Measurements from ENCODE around the gene KLHL3.
"Not testable (repeated sequence)": the region's sequence is repeated elsewhere in the genome, so short reads cannot be mapped to it uniquely, and the experiment has no call there.

Gene KLHL3

GRCh38 chr5:137658324-137658723 lies 77.6 kb downstream of the KLHL3 start:
- H3K27me3 ChIP-seq (ENCODE audit: control insufficient read depth, insufficient read depth, low read length): no peaks in the 10 kb centered on the region
- H3K4me3 ChIP-seq (ENCODE audit: low read length): no peak overlapping the region
- no peaks in the 10 kb centered on the region for H3K4me1 ChIP-seq (ENCODE audit: control insufficient read depth, low read depth, low read length)
- H3K9me3 ChIP-seq (ENCODE audit: control insufficient read depth, low read depth, low read length): no peaks in the 10 kb centered on the region
- no peaks in the 10 kb centered on the region for H3K36me3 ChIP-seq (ENCODE audit: control insufficient read depth, low read depth, low read length)
- no peak overlapping the region for H3K27ac ChIP-seq (ENCODE audit: low read length)
- no peak overlapping the region for H3K9ac ChIP-seq (ENCODE audit: low read length)

- no peaks in the 10 kb centered on the region for H3K27me3 ChIP-seq (ENCODE audit: control insufficient read depth, insufficient read depth, low read length)
- no peaks in the 10 kb centered on the region for H3K36me3 ChIP-seq (ENCODE audit: control insufficient read depth, low read depth, low read length)
- H3K4me1 ChIP-seq (ENCODE audit: control insufficient read depth, low read depth, low read length): no peaks in the 10 kb centered on the region
- H3K9me3 ChIP-seq (ENCODE audit: control insufficient read depth, low read depth, low read length): no peaks in the 10 kb centered on the region
- no peak overlapping the region for H3K9ac ChIP-seq (ENCODE audit: low read length)
- H3K4me3 ChIP-seq (ENCODE audit: low read length): no peak overlapping the region
- no peak overlapping the region for H3K27ac ChIP-seq (ENCODE audit: low read length)
Observed at GRCh38 chr5:137657073-137657472, 78.8 kb downstream of the KLHL3 start.

DNA sequence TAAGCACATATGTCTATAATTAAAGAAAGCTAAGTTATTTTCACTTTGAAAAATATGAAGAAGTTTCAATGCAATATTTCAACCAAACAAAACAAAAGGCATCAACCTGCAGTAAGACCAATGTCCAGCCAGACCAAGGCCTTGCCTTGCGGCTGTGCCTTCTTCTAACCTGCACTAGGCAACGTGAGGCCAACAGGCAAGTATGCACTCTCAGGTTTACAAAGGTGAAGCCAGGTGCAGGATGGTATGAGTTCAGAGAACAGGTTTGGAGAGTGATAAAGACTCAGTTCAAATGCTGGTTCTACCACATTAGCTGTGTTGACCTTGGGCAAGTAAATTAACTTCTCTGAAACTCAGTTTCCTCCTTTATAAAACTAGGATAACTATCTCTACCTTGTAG lies 79.3 kb downstream of the KLHL3 start:
- no peaks in the 10 kb centered on the region for H3K27me3 ChIP-seq (ENCODE audit: control insufficient read depth, insufficient read depth, low read length)
- no peak overlapping the region for H3K27ac ChIP-seq (ENCODE audit: low read length)
- H3K4me1 ChIP-seq (ENCODE audit: control insufficient read depth, low read depth, low read length): no peaks in the 10 kb centered on the region
- no peak overlapping the region for H3K9ac ChIP-seq (ENCODE audit: low read length)
- H3K9me3 ChIP-seq (ENCODE audit: control insufficient read depth, low read depth, low read length): no peaks in the 10 kb centered on the region
- H3K36me3 ChIP-seq (ENCODE audit: control insufficient read depth, low read depth, low read length): no peaks in the 10 kb centered on the region
- H3K4me3 ChIP-seq (ENCODE audit: low read length): no peak overlapping the region

GRCh38 chr5:137651022-137651421 lies 84.9 kb downstream of the KLHL3 start:
- H3K27ac ChIP-seq (ENCODE audit: low read length): no peak overlapping the region
- H3K4me3 ChIP-seq (ENCODE audit: low read length): no peak overlapping the region
- H3K9me3 ChIP-seq (ENCODE audit: control insufficient read depth, low read depth, low read length): no peaks in the 10 kb centered on the region
- no peaks in the 10 kb centered on the region for H3K36me3 ChIP-seq (ENCODE audit: control insufficient read depth, low read depth, low read length)
- no peaks in the 10 kb centered on the region for H3K4me1 ChIP-seq (ENCODE audit: control insufficient read depth, low read depth, low read length)
- H3K9ac ChIP-seq (ENCODE audit: low read length): no peak overlapping the region
- no peaks in the 10 kb centered on the region for H3K27me3 ChIP-seq (ENCODE audit: control insufficient read depth, insufficient read depth, low read length)

DNA sequence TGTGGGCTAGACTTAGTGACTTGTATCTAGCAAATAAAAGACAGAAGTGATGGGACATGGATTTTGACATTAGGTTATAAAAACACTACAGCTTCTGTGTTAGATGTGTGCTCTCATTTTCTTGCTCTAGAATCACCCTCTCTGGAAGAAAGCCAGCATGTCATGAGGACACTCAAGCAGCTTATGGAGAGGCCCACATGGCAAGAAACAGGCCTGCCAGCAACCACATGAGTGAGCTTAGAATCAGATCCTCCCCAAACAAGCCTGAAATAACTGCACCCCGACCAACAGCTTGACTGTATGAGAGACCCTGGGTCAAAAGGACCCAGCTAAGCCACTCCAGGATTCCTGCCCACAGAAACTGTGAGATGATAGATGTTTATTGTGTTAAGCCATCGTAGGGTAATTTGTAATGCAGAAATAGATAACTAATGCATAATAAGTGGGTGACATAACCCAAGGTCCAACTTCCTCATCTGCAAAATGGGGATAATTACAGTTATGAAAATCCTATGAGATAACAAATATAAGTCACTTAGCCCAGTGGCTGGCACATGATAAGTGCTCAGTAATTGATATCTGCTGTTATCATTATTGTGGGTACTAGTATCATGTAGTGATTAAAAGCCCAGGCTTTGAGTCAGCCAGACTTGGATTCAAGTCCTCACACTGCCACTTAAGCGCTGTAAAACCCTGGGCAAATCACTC lies 86.5 kb downstream of the KLHL3 start:
- H3K4me3 ChIP-seq (ENCODE audit: low read length): no peak overlapping the region
- H3K36me3 ChIP-seq (ENCODE audit: control insufficient read depth, low read depth, low read length): no peaks in the 10 kb centered on the region
- no peaks in the 10 kb centered on the region for H3K27me3 ChIP-seq (ENCODE audit: control insufficient read depth, insufficient read depth, low read length)
- H3K9ac ChIP-seq (ENCODE audit: low read length): no peak overlapping the region
- H3K27ac ChIP-seq (ENCODE audit: low read length): no peak overlapping the region
- H3K4me1 ChIP-seq (ENCODE audit: control insufficient read depth, low read depth, low read length): no peaks in the 10 kb centered on the region
- H3K9me3 ChIP-seq (ENCODE audit: control insufficient read depth, low read depth, low read length): no peaks in the 10 kb centered on the region

DNA sequence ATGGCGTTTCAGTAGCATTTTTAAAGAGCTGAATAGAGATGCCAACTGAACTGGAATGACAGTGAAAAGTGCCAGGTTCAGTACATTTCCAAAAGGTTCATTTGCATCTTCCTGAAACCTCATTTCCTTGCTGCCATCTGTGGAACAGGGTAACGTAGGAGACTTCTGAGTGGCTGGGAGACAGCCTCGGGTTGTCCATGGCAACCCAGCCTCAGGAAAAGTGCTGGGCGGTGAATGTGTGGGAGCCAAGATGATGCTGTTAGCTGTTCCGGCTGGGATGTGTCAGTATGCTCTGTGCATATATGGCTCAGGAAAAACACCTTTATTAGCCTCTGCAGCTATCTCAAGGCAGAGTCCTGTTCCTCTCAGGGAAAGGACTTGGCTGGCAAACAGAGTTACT lies 87.5 kb downstream of the KLHL3 start:
- Histone ChIP-seq H3K27me3 (ENCODE audit: control insufficient read depth, insufficient read depth, low read length) (no peaks in the 10 kb centered on the region), H3K9me3 (ENCODE audit: control insufficient read depth, low read depth, low read length) (no peaks in the 10 kb centered on the region), H3K4me3 (ENCODE audit: low read length) (no peak overlapping the region), H3K4me1 (ENCODE audit: control insufficient read depth, low read depth, low read length) (no peaks in the 10 kb centered on the region), H3K9ac (ENCODE audit: low read length) (no peak overlapping the region), H3K27ac (ENCODE audit: low read length) (no peak overlapping the region), H3K36me3 (ENCODE audit: control insufficient read depth, low read depth, low read length) (no peaks in the 10 kb centered on the region)

DNA sequence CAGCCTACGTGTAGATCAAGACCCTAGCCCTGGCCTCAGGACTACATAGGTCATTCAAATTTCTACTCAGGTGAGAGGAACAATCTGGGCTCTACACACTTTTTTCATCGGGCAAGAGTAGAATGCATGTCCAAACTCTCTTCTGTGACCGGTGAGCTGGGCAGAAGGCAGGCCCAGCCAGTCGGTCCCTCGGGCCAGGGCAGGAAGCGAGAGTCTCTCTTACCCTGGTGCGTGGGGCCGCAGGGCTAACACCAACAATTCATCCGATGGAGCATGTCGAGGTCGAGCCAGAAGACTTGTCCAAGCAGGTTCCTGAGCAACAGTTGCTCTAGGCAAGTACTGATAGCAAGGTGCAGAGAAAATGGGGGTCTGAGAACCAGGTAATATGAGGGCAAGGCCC lies 88.5 kb downstream of the KLHL3 start:
- no peaks in the 10 kb centered on the region for H3K9me3 ChIP-seq (ENCODE audit: control insufficient read depth, low read depth, low read length)
- H3K27ac ChIP-seq (ENCODE audit: low read length): no peak overlapping the region
- H3K36me3 ChIP-seq (ENCODE audit: control insufficient read depth, low read depth, low read length): no peaks in the 10 kb centered on the region
- H3K4me3 ChIP-seq (ENCODE audit: low read length): no peak overlapping the region
- no peaks in the 10 kb centered on the region for H3K27me3 ChIP-seq (ENCODE audit: control insufficient read depth, insufficient read depth, low read length)
- no peak overlapping the region for H3K9ac ChIP-seq (ENCODE audit: low read length)
- no peaks in the 10 kb centered on the region for H3K4me1 ChIP-seq (ENCODE audit: control insufficient read depth, low read depth, low read length)

DNA sequence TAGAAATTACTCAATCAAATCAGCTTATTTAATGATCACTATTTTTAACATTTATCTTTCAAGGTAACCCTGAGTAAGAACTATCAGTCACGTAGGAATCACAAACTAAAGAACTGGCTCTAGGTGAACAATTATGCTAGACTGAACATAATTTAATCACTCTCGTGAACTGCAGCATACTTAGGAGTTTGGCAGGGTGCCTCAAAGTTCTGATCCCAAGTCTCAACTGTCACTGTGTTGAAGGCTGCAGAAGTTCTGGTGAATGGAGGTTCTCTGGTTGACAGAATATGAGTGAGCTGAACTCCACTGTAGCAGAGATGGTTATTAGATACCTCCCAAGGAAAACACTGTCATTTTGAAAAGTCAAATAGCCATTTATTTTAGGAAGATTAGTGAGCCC lies 89.1 kb downstream of the KLHL3 start:
- H3K4me1 ChIP-seq (ENCODE audit: control insufficient read depth, low read depth, low read length): no peaks in the 10 kb centered on the region
- no peak overlapping the region for H3K4me3 ChIP-seq (ENCODE audit: low read length)
- H3K9ac ChIP-seq (ENCODE audit: low read length): no peak overlapping the region
- no peak overlapping the region for H3K27ac ChIP-seq (ENCODE audit: low read length)
- H3K36me3 ChIP-seq (ENCODE audit: control insufficient read depth, low read depth, low read length): no peaks in the 10 kb centered on the region
- no peaks in the 10 kb centered on the region for H3K9me3 ChIP-seq (ENCODE audit: control insufficient read depth, low read depth, low read length)
- H3K27me3 ChIP-seq (ENCODE audit: control insufficient read depth, insufficient read depth, low read length): no peaks in the 10 kb centered on the region

GRCh38 chr5:137643081-137643480 lies 92.8 kb downstream of the KLHL3 start:
- not testable (repeated sequence) for H3K4me3 ChIP-seq (ENCODE audit: low read length); H3K4me1 ChIP-seq (ENCODE audit: control insufficient read depth, low read depth, low read length); H3K9me3 ChIP-seq (ENCODE audit: control insufficient read depth, low read depth, low read length); H3K36me3 ChIP-seq (ENCODE audit: control insufficient read depth, low read depth, low read length); H3K27ac ChIP-seq (ENCODE audit: low read length); H3K27me3 ChIP-seq (ENCODE audit: control insufficient read depth, insufficient read depth, low read length); H3K9ac ChIP-seq (ENCODE audit: low read length)

DNA sequence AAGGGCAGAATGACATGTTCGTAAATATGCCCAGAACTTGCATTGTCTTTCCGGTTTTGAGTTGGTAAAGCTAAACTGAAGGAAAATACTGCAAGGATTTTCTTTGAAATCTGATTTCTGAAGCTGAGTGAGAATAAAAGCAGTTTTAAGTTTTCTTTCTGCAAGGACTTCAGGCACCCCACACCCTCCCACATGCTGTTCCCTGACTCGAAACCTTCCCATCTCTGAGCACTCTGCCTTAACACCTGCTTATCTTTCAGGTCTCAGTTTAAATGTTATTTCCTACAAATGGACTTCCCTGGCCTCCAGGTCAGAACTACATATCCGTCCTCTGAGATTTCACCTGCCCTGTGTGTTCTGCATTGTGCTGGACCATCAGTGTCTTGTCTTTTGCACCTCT lies 93.8 kb downstream of the KLHL3 start:
- no peaks in the 10 kb centered on the region for H3K27me3 ChIP-seq (ENCODE audit: control insufficient read depth, insufficient read depth, low read length)
- no peaks in the 10 kb centered on the region for H3K4me1 ChIP-seq (ENCODE audit: control insufficient read depth, low read depth, low read length)
- no peaks in the 10 kb centered on the region for H3K36me3 ChIP-seq (ENCODE audit: control insufficient read depth, low read depth, low read length)
- no peaks in the 10 kb centered on the region for H3K9me3 ChIP-seq (ENCODE audit: control insufficient read depth, low read depth, low read length)
- no peak overlapping the region for H3K9ac ChIP-seq (ENCODE audit: low read length)
- no peak overlapping the region for H3K4me3 ChIP-seq (ENCODE audit: low read length)
- no peak overlapping the region for H3K27ac ChIP-seq (ENCODE audit: low read length)

- Histone ChIP-seq H3K4me3 (ENCODE audit: low read length) (no peak overlapping the region), H3K27me3 (ENCODE audit: control insufficient read depth, insufficient read depth, low read length) (no peaks in the 10 kb centered on the region), H3K9me3 (ENCODE audit: control insufficient read depth, low read depth, low read length) (no peaks in the 10 kb centered on the region), H3K36me3 (ENCODE audit: control insufficient read depth, low read depth, low read length) (no peaks in the 10 kb centered on the region), H3K27ac (ENCODE audit: low read length) (no peak overlapping the region), H3K4me1 (ENCODE audit: control insufficient read depth, low read depth, low read length) (no peaks in the 10 kb centered on the region), H3K9ac (ENCODE audit: low read length) (no peak overlapping the region)
Observed at GRCh38 chr5:137641148-137641547, 94.7 kb downstream of the KLHL3 start.

GRCh38 chr5:137639645-137640044 lies 96.2 kb downstream of the KLHL3 start:
- Histone ChIP-seq H3K27ac (ENCODE audit: low read length) (no peak overlapping the region), H3K4me3 (ENCODE audit: low read length) (no peak overlapping the region), H3K36me3 (ENCODE audit: control insufficient read depth, low read depth, low read length) (no peaks in the 10 kb centered on the region), H3K27me3 (ENCODE audit: control insufficient read depth, insufficient read depth, low read length) (no peaks in the 10 kb centered on the region), H3K9ac (ENCODE audit: low read length) (no peak overlapping the region), H3K9me3 (ENCODE audit: control insufficient read depth, low read depth, low read length) (no peaks in the 10 kb centered on the region), H3K4me1 (ENCODE audit: control insufficient read depth, low read depth, low read length) (no peaks in the 10 kb centered on the region)

Data from iPS-18a (cell line).